Natural killer cell (primary cell): Measurements from ENCODE around the gene SPTBN4. TPM values are rescaled to one million over a fixed set of nuclear protein-coding genes. Genes with fewer than 3 reads are reported as not detected.
"Not testable (repeated sequence)": the region's sequence is repeated elsewhere in the genome, so short reads cannot be mapped to it uniquely, and the experiment has no call there.

Experiments
- ATAC-seq, 3 donors: fragments of 150-1000 bp in 2 of 3; fragments of 200-7000 bp in 1 of 3; cut with Tn5 transposase; 1 replicate in 1 of 3; 2 replicates in 2 of 3; pipeline ENCODE4 v1.10.0; 2021; ENCODE audit warnings: mild to moderate bottlenecking in 2 of 3, moderate library complexity in 2 of 3
- DNase-seq, 2 donors: peaks; one replicate each; pipeline versions ENCODE4 v3.0.0 to v3.0.0-alpha.2; 2013 to 2021; ENCODE audit warnings: mixed read lengths in 1 of 2
- H3K27ac ChIP-seq: one replicate; pipeline ENCODE4 v1.5.1; 2013; ENCODE audit warnings: mild to moderate bottlenecking, low read length
- H3K27me3 ChIP-seq: one replicate; pipeline ENCODE4 v1.6.1; 2013; ENCODE audit warnings: low read length; ENCODE audit not compliant: control insufficient read depth, insufficient read depth
- H3K36me3 ChIP-seq: one replicate; pipeline ENCODE4 v1.6.1; 2013; ENCODE audit warnings: low read length; ENCODE audit not compliant: control insufficient read depth, insufficient read depth
- H3K4me1 ChIP-seq: one replicate; pipeline ENCODE4 v1.6.1; 2013; ENCODE audit warnings: low read length; ENCODE audit not compliant: control insufficient read depth, insufficient read depth
- H3K4me3 ChIP-seq: one replicate; pipeline ENCODE4 v1.5.1; 2013; ENCODE audit warnings: low read length
- H3K9me3 ChIP-seq: one replicate; pipeline ENCODE4 v1.6.1; 2013; ENCODE audit warnings: low read length; ENCODE audit not compliant: control insufficient read depth, insufficient read depth
- H3K27ac Mint-ChIP-seq, 2 donors: one replicate each; pipeline ENCODE4 v1.8.0; 2022; ENCODE audit warnings: mild to moderate bottlenecking in 2 of 2, mixed read lengths in 2 of 2, moderate library complexity in 1 of 2
- H3K27me3 Mint-ChIP-seq, 2 donors: one replicate each; pipeline ENCODE4 v1.8.0; 2022; ENCODE audit warnings: low read depth in 2 of 2, mixed read lengths in 2 of 2
- H3K36me3 Mint-ChIP-seq: one replicate; pipeline ENCODE4 v1.8.0; 2022; ENCODE audit warnings: mixed read lengths
- H3K4me1 Mint-ChIP-seq, 2 donors: one replicate each; pipeline ENCODE4 v1.8.0; 2022; ENCODE audit warnings: mixed read lengths in 2 of 2
- H3K4me3 Mint-ChIP-seq: one replicate; pipeline ENCODE4 v1.8.0; 2022; ENCODE audit warnings: mild to moderate bottlenecking, moderate library complexity, mixed read lengths
- H3K9me3 Mint-ChIP-seq, 2 donors: one replicate each; pipeline ENCODE4 v1.8.0; 2022; ENCODE audit warnings: mixed read lengths in 2 of 2
- WGBS: methylation state at CpG from one replicate; pipeline ENCODE4 v1.1.7; 2013; ENCODE audit warnings: missing lambda C conversion rate; ENCODE audit not compliant: insufficient coverage; 5-methylcytosine and 5-hydroxymethylcytosine counted together
- intact Hi-C: fragments of 100-400 bp; cut with micrococcal nuclease; formaldehyde crosslinking; loops from one replicate; pipeline ENCODE4 v1.14.2; 2022
- total RNA-seq, 4 donors: library from RNA; stranded (reverse); fragments of 120-200 nt in 1 of 4; gene quantifications; one replicate each; pipeline versions ENCODE4 v1.2.3 to v1.2.4, GENCODE V29; 2013 to 2022
- TF ChIP-seq, protein P1 (sequence below): fragments of 200-600 bp; IDR thresholded peaks from one replicate; pipeline ENCODE4 v1.8.0; 2022; ENCODE audit warnings: antibody characterized with exemption

SPTBN4 gene
- total RNA-seq, 3 donors from 2014 or later (not counting 1 experiment from before 2014, with no cell fraction given): 0.16 to 0.63 (median 0.31) TPM

- no peak overlapping the region for H3K4me3 ChIP-seq
- DNase-seq (no peak), ATAC-seq (no peak)
- 97% methylated on average over 26 of the region's 26 CpGs for WGBS
- H3K27me3 ChIP-seq: no peaks in the 10 kb centered on the region
- H3K27ac ChIP-seq: no peak overlapping the region
- Mint-ChIP-seq H3K27ac (peak overlapping the region in 1 of 2 donors; percentile 62), H3K36me3 (no peaks in the 10 kb centered on the region), H3K4me3 (no peak overlapping the region), H3K4me1 (peaks cover 4 to 42% of the 10 kb centered on the region in 2 donors), H3K27me3 (no peaks in the 10 kb centered on the region), H3K9me3 (no peaks in the 10 kb centered on the region)
- intact Hi-C loops: no loop called here
- H3K9me3 ChIP-seq: no peaks in the 10 kb centered on the region
- H3K4me1 ChIP-seq: peaks cover 7% of the 10 kb centered on the region
- peaks cover 21% of the 10 kb centered on the region for H3K36me3 ChIP-seq
- TF ChIP-seq, protein P1, sequence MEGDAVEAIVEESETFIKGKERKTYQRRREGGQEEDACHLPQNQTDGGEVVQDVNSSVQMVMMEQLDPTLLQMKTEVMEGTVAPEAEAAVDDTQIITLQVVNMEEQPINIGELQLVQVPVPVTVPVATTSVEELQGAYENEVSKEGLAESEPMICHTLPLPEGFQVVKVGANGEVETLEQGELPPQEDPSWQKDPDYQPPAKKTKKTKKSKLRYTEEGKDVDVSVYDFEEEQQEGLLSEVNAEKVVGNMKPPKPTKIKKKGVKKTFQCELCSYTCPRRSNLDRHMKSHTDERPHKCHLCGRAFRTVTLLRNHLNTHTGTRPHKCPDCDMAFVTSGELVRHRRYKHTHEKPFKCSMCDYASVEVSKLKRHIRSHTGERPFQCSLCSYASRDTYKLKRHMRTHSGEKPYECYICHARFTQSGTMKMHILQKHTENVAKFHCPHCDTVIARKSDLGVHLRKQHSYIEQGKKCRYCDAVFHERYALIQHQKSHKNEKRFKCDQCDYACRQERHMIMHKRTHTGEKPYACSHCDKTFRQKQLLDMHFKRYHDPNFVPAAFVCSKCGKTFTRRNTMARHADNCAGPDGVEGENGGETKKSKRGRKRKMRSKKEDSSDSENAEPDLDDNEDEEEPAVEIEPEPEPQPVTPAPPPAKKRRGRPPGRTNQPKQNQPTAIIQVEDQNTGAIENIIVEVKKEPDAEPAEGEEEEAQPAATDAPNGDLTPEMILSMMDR: no peak
Observed at GRCh38 chr19:40589591-40590429, 123.0 kb downstream of the SPTBN4 start.

DNA sequence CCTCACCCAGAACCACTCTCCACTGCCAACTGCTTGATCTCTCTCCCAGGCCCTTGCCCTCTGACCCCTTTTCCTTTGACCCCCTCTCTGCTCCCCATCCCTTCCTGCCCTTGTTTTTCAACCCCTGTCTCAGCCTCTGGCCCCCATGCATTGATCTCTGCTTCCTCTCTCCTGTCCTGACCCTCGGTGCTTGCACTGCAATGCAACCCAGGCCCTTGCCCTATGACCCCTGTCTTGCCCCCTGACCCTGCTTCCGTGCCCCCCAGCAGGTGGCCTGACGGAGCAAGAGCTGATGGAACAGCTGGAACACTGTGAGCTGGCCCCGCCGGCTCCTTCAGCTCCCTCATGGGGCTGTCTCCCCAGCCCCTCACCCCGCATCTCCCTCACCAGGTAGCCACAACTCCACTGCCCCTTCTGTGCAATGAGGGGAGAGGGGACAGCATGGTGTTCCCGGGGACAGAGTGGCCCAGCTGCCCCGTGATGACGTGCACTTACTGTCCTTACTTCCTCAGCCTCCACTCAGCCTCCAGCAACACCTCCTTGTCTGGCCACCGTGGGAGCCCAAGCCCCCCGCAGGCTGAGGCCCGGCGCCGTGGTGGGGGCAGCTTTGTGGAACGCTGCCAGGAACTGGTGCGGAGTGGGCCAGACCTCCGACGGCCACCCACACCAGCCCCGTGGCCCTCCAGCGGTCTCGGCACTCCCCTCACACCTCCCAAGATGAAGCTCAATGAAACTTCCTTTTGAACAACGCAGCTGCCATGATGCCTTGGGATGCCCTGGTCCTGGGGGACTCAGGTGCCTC lies 123.9 kb downstream of the SPTBN4 start:
- H3K27ac Mint-ChIP-seq: peak overlapping the region in 1 of 2 donors; percentile 62
- no peaks in the 10 kb centered on the region for H3K9me3 Mint-ChIP-seq
- H3K4me3 Mint-ChIP-seq: no peak overlapping the region
- 94% methylated on average over 21 of the region's 22 CpGs for WGBS
- no peaks in the 10 kb centered on the region for H3K36me3 Mint-ChIP-seq
- no peak overlapping the region for H3K27ac ChIP-seq
- peaks cover 9% of the 10 kb centered on the region for H3K4me1 ChIP-seq
- H3K27me3 Mint-ChIP-seq: peaks cover 0 to 2% of the 10 kb centered on the region in 2 donors
- no peak overlapping the region for H3K4me3 ChIP-seq
- no peak for DNase-seq
- peaks cover 7 to 42% of the 10 kb centered on the region in 2 donors for H3K4me1 Mint-ChIP-seq
- H3K27me3 ChIP-seq: no peaks in the 10 kb centered on the region
- ATAC-seq: no peak
- H3K36me3 ChIP-seq: peaks cover 21% of the 10 kb centered on the region
- TF ChIP-seq, protein P1: no peak
- intact Hi-C loops: no loop called here
- H3K9me3 ChIP-seq: no peaks in the 10 kb centered on the region

GRCh38 chr19:40591724-40592123 lies 124.9 kb downstream of the SPTBN4 start:
- Histone ChIP-seq H3K4me1 (peaks cover 12% of the 10 kb centered on the region), H3K36me3 (peaks cover 18% of the 10 kb centered on the region)
- H3K27me3 ChIP-seq, H3K4me3 ChIP-seq, H3K9me3 Mint-ChIP-seq, intact Hi-C loops, H3K36me3 Mint-ChIP-seq, H3K27me3 Mint-ChIP-seq, ATAC-seq, H3K27ac ChIP-seq, DNase-seq, H3K9me3 ChIP-seq, H3K4me3 Mint-ChIP-seq: not testable (repeated sequence)
- H3K4me1 Mint-ChIP-seq: peaks cover 7 to 31% of the 10 kb centered on the region in 2 donors
- H3K27ac Mint-ChIP-seq: peak overlapping the region; percentile 18 to 62
- WGBS: 93% methylated on average over 3 of the region's 4 CpGs

GRCh38 chr19:40592170-40592569 lies 125.4 kb downstream of the SPTBN4 start:
- TF ChIP-seq, protein P1: no peak
- H3K4me1 Mint-ChIP-seq: peaks cover 7 to 30% of the 10 kb centered on the region in 2 donors
- no peak overlapping the region for H3K4me3 Mint-ChIP-seq
- ATAC-seq (peak; percentile 73 to 79 (median 76)), DNase-seq (peak in 1 of 2 donors; percentile 61)
- Histone ChIP-seq H3K4me1 (peaks cover 14% of the 10 kb centered on the region), H3K27ac (no peak overlapping the region), H3K4me3 (no peak overlapping the region), H3K27me3 (peaks cover 6% of the 10 kb centered on the region), H3K36me3 (peaks cover 14% of the 10 kb centered on the region), H3K9me3 (no peaks in the 10 kb centered on the region)
- no peaks in the 10 kb centered on the region for H3K9me3 Mint-ChIP-seq
- intact Hi-C loops: no loop called here
- H3K27me3 Mint-ChIP-seq: peaks cover 0 to 7% of the 10 kb centered on the region in 2 donors
- WGBS: 98% methylated on average over 4 of the region's 4 CpGs
- peak overlapping the region; percentile 18 to 62 for H3K27ac Mint-ChIP-seq
- no peaks in the 10 kb centered on the region for H3K36me3 Mint-ChIP-seq
